DOHH2 (cell line): Measurements from ENCODE around the gene ST7.

Experiments used
- H3F3A ChIP-seq: fragments of 200-600 bp; sonication (generic), shearing (Covaris generic); 2 replicates; pipeline ENCODE4 v1.6.0; 2016; ENCODE audit warnings: antibody characterized with exemption, mild to moderate bottlenecking; ENCODE audit not compliant: control insufficient read depth, insufficient read depth
- H3K27ac ChIP-seq: fragments of 200-600 bp; sonication (generic); 2 replicates; pipeline ENCODE4 v1.5.1; 2014; ENCODE audit warnings: low read depth, mild to moderate bottlenecking, low read length, moderate library complexity
- H3K27me3 ChIP-seq: fragments of 200-600 bp; sonication (generic); 2 replicates; pipeline ENCODE4 v1.6.1; 2014; ENCODE audit warnings: mild to moderate bottlenecking, low read length, mixed read lengths; ENCODE audit not compliant: control insufficient read depth
- H3K36me3 ChIP-seq: fragments of 200-600 bp; sonication (generic); 2 replicates; pipeline ENCODE4 v1.6.1; 2014; ENCODE audit warnings: mild to moderate bottlenecking, low read length, moderate library complexity, mixed read lengths; ENCODE audit not compliant: control insufficient read depth
- H3K4me1 ChIP-seq: fragments of 200-600 bp; sonication (generic); 2 replicates; pipeline ENCODE4 v1.6.1; 2014; ENCODE audit warnings: mild to moderate bottlenecking, low read length, mixed read lengths; ENCODE audit not compliant: control insufficient read depth
- H3K4me2 ChIP-seq: fragments of 200-600 bp; sonication (generic); 2 replicates; pipeline ENCODE4 v1.6.0; 2014; ENCODE audit warnings: mild to moderate bottlenecking, low read length, moderate library complexity
- H3K4me3 ChIP-seq: fragments of 200-600 bp; sonication (generic); 2 replicates; pipeline ENCODE4 v1.5.1; 2014; ENCODE audit warnings: mild to moderate bottlenecking, low read length, mixed read lengths
- H3K79me2 ChIP-seq: fragments of 200-600 bp; sonication (generic); 2 replicates; pipeline ENCODE4 v1.6.1; 2014; ENCODE audit warnings: mild to moderate bottlenecking, low read length, mixed read lengths; ENCODE audit not compliant: control insufficient read depth
- H3K9me2 ChIP-seq: fragments of 200-600 bp; sonication (generic); replicated peaks from 2 replicates; pipeline ENCODE4 v1.6.1; 2014; ENCODE audit warnings: mild to moderate bottlenecking, low read length, mixed read lengths; ENCODE audit not compliant: control insufficient read depth
- H3K9me3 ChIP-seq: fragments of 200-600 bp; sonication (generic); 2 replicates; pipeline ENCODE4 v1.6.1; 2014; ENCODE audit warnings: antibody characterized with exemption, low read length, mixed read lengths; ENCODE audit not compliant: control insufficient read depth, insufficient read depth
- H4K20me1 ChIP-seq: fragments of 200-600 bp; sonication (generic); 2 replicates; pipeline ENCODE4 v1.6.0; 2014; ENCODE audit warnings: low read depth, mild to moderate bottlenecking, antibody characterized with exemption, low read length, moderate library complexity; ENCODE audit not compliant: control insufficient read depth, insufficient read depth
- CTCF ChIP-seq: fragments of 200-600 bp; sonication (generic); IDR thresholded peaks from one replicate; pipeline ENCODE4 v1.5.1; 2014; ENCODE audit warnings: antibody characterized with exemption, mild to moderate bottlenecking, low read depth, low read length; ENCODE audit not compliant: poor library complexity, severe bottlenecking
- EZH2phosphoT487 ChIP-seq: fragments of 200-600 bp; sonication (generic); IDR thresholded peaks from 2 replicates; pipeline ENCODE4 v1.6.1; 2017; ENCODE audit warnings: borderline replicate concordance, mild to moderate bottlenecking, antibody characterized with exemption, low read length, moderate library complexity, mixed read lengths

ST7 gene

DNA sequence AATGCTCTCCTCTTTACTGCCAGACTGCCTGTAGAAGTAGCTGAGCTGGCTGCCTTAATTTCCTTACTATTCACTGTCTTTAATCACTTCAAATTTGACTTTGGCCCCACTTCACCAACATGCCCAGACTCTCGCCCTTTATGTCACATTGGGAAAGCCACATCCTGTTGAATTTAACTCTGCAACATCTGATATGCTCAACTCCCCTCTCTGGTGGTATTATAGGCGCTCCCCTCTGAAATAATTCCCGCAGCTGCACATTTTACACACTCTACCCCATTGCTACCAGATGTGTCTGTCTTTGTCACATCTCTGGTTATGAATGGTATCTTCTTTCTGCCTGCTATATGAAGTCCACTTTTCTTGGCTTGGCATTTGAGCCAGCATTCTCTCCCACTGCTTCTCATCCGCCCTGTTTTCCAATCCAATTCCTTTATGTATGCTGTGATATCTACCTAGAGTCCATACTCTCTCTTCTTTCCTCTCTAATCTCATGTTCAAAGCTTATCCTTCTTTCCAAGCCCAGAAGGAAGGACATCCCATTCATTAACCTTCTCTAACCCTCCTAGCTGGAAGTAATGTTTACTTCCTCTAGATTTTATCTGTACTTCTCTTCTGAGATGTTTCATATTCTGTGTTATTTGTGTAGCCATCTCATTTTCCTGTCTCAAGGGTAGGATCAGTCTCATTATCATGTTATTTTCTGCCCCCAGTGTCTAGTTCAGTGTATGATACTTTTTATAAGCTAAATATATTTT lies 134.5 kb downstream of the ST7 start:
- no peak overlapping the region for H3K4me2 ChIP-seq
- no peaks in the 10 kb centered on the region for H3K27me3 ChIP-seq
- no peaks in the 10 kb centered on the region for H3K36me3 ChIP-seq
- H3F3A ChIP-seq = no peaks in the 10 kb centered on the region
- no peaks in the 10 kb centered on the region for H3K9me3 ChIP-seq
- H3K27ac ChIP-seq = no peak overlapping the region
- no peaks in the 10 kb centered on the region for H4K20me1 ChIP-seq
- TF ChIP-seq EZH2phosphoT487 (no peak), CTCF (no peak)
- no peaks in the 10 kb centered on the region for H3K9me2 ChIP-seq
- no peaks in the 10 kb centered on the region for H3K79me2 ChIP-seq
- no peaks in the 10 kb centered on the region for H3K4me1 ChIP-seq
- H3K4me3 ChIP-seq = no peak overlapping the region

DNA sequence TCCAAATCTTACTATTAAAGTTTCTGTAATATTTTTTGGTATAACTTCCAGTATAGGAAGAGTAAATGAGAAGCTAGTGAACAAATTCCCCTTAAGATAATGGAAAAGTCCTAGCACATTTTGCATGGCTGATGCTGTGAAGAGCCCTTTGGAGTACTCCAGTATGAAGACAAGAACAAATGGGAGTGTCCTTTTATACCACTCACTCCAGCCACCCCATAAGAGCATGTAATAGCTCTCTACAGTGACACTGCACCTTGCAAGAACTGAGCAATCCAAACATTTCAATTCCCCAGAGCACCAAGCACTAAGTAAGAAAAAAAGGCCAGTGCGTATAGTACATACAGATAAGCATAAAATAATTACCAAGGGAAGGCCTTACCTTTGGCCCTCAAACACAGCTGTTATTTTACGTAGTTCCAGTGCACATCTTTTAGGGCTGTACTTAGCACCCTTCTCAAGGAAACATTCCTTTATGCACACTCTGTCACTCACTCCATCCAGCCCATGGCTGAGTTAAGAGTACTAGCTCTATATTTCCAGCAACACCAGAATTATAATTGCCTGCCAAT lies 135.4 kb downstream of the ST7 start:
- H4K20me1 ChIP-seq = no peaks in the 10 kb centered on the region
- no peaks in the 10 kb centered on the region for H3K36me3 ChIP-seq
- no peak for TF ChIP-seq EZH2phosphoT487
- TF ChIP-seq CTCF = no peak
- no peaks in the 10 kb centered on the region for H3K9me3 ChIP-seq
- no peaks in the 10 kb centered on the region for H3K79me2 ChIP-seq
- no peaks in the 10 kb centered on the region for H3K4me1 ChIP-seq
- H3K4me3 ChIP-seq = no peak overlapping the region
- H3F3A ChIP-seq = no peaks in the 10 kb centered on the region
- no peak overlapping the region for H3K4me2 ChIP-seq
- no peaks in the 10 kb centered on the region for H3K27me3 ChIP-seq
- H3K27ac ChIP-seq = no peak overlapping the region
- no peaks in the 10 kb centered on the region for H3K9me2 ChIP-seq

DNA sequence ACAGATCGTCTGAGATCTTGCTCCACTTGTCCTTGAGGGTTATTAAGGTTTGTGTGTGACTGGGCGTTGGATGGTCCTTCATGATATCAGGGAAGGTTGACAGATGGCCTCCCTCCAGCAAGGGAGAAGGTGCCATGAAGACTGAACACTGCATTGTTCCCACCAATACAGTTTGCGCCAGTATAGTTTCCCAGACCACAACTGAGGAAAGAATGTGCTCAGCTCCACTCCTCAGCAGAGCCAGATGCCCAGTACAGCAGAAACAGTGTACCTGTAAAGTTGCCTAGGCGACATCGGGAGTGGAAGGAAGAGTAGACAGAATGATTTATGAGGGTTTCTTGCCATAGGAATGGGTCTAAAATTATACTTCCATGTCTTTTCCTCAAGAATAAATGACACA lies 137.5 kb downstream of the ST7 start:
- no peaks in the 10 kb centered on the region for H4K20me1 ChIP-seq
- no peaks in the 10 kb centered on the region for H3K79me2 ChIP-seq
- H3K9me3 ChIP-seq = no peaks in the 10 kb centered on the region
- H3K36me3 ChIP-seq = no peaks in the 10 kb centered on the region
- H3K4me3 ChIP-seq = no peak overlapping the region
- no peaks in the 10 kb centered on the region for H3F3A ChIP-seq
- H3K4me1 ChIP-seq = no peaks in the 10 kb centered on the region
- no peaks in the 10 kb centered on the region for H3K27me3 ChIP-seq
- no peak overlapping the region for H3K27ac ChIP-seq
- TF ChIP-seq EZH2phosphoT487 (no peak), CTCF (no peak)
- H3K4me2 ChIP-seq = no peak overlapping the region
- H3K9me2 ChIP-seq = no peaks in the 10 kb centered on the region
